GM12891 (cell line): ENCODE data around the gene ABTB2.

ENCODE experiments used
- DNase-seq: peaks from one replicate; pipeline ENCODE4 v3.0.0; 2011; ENCODE audit warnings: low spot score; ENCODE audit not compliant: insufficient read length
- FAIRE-seq: peaks from 2 replicates; lab custom pipeline; 2011; peaks lifted over from hg19 to GRCh38; lab: Jason Lieb, UNC
- PAX5 ChIP-seq: IDR thresholded peaks from 2 replicates; pipeline ENCODE4 v1.6.1; 2011; ENCODE audit warnings: low read length, moderate library complexity, mild to moderate bottlenecking; ENCODE audit not compliant: insufficient read depth, severe bottlenecking
- POLR2A ChIP-seq: IDR thresholded peaks from 2 replicates; pipeline ENCODE4 v1.6.1; 2011; ENCODE audit warnings: low read depth, low read length, control low read depth
- POLR2AphosphoS5 ChIP-seq: IDR thresholded peaks from 2 replicates; pipeline ENCODE4 v1.6.1; 2011; ENCODE audit warnings: low read depth, low read length, control low read depth
- POU2F2 ChIP-seq: IDR thresholded peaks from 2 replicates; pipeline ENCODE4 v1.6.1; 2011; ENCODE audit warnings: low read depth, mild to moderate bottlenecking, control low read depth, low read length, moderate library complexity
- SPI1 ChIP-seq: IDR thresholded peaks from 2 replicates; pipeline ENCODE4 v1.6.1; 2011; ENCODE audit warnings: low read depth, low read length, control low read depth
- TAF1 ChIP-seq: IDR thresholded peaks from 2 replicates; pipeline ENCODE4 v1.6.1; 2011; ENCODE audit warnings: low read depth, low read length, control low read depth

The ABTB2 gene

DNA sequence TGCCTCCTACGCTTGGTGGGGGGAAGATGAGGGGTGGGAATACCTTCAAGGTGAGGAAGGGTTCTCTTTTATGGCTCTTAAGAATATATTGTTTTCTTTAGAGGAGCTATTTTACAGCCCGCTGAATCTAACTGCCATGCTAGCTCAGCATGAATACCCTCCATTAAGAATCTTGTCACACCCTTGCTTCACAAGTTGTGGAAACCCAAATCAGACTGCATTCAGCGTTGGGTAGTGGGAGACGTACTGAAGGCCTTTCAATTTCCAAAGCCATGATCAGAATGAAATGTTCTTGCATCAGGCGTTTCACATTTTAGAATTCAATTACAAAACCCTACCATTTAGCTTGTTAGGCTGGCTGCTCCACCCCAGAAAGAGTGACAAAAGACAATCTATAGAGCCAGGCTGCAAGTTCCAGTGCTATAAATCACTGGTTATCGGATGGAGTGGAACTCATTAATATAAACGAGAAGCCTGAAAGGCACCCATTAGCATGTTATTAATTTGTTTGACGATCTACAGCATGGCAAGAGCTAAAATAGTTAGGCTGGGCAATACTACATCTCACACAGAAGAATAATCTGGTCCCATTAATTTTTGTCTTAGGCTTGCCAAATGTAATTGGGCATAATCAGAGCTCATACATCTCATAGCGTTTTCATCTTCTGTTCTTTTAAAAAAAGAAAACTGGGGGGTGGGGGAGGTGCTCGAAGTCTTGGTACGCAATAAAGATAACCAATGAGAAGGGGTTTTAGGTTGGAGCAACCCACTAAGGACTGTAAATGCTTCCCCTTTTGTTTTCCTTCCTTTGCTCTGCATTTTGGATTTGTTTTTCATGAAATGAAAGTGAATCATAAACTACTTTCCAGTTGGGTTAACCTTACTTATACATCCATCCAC lies 57.5 kb downstream of the ABTB2 start:
- FAIRE-seq (no peak), DNase-seq (no peak)
- TF ChIP-seq TAF1 (no peak), POLR2AphosphoS5 (no peak), POLR2A (no peak), PAX5 (no peak), POU2F2 (no peak), SPI1 (no peak)

DNA sequence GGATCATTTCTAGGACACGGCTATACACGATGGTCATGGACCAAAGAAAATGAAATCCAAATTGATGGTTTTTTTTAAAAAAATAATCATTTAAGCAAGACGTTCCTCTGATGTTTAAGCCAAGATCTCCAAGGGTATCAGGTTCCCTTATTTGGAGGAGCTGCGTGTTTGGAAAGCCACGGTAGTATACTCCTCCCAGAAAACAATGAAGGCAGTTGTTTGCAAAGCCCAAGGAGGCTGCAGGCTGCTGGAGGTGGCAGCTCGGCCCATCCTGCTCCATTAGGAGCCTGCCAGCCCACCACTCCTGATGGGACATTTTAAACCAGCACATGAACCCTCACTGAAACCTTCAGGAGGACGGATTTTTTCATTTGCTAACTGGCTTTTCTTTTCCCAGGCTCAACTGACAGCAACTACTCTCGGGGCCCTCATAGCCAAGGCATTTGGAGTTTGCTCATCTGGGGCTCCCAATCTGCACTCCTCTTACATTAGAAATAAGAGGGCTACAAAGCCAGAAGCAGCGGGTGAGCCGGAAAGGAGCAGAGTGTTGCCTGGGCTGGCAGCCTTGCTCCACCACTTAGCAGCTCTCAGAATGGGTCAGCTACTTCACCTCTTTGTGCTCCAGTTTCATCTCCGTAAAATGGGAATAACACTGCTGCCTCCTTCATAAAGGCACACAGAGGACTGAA lies 58.4 kb downstream of the ABTB2 start:
- FAIRE-seq (no peak), DNase-seq (no peak)
- TF ChIP-seq TAF1 = no peak

DNA sequence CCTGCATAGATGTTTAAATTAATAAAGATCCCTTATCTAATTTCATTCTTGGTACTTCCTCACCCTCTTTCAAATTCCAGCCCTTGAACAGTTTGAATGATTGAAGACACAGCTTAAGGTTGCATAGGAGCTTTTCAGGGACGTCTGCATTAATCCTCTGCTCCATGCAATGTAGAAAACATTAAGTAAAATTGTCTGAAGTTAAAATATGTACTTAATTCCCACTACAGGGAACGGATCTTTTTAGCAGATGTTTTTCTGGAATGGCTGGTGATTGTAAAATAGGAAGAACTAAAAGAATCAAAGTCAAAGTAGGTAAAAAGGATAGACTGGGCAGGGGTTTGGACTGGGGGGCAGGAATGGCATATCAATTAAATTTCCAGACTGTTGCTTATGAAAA lies 58.9 kb downstream of the ABTB2 start:
- no peak for DNase-seq
- FAIRE-seq = no peak
- no peak for TF ChIP-seq TAF1
- TF ChIP-seq PAX5 = no peak
- TF ChIP-seq SPI1 = no peak
- TF ChIP-seq POLR2A = no peak
- TF ChIP-seq POLR2AphosphoS5 = no peak
- TF ChIP-seq POU2F2 = no peak

DNA sequence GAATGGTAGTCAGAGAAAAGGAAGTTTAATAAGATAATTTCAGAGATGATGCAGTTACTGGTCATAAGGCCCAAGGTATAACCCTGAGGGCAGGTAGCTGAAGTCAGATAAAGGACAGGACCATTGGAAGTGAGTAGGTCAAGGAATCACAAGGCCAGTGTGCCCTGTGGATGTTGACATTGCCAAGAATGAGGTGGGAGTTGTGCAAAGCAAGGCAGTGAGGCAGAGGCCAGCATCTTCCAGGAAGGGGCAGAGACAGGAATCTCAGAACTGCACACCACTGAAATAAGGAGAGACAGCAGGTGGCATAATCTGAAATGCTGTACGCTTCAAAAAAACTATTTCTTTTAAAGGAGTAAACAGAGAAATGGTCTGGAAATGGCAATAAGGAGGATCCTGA lies 61.4 kb downstream of the ABTB2 start:
- FAIRE-seq (no peak), DNase-seq (no peak)
- TF ChIP-seq POLR2A = no peak
- TF ChIP-seq TAF1 = no peak
- no peak for TF ChIP-seq PAX5
- no peak for TF ChIP-seq POLR2AphosphoS5
- TF ChIP-seq SPI1 = no peak
- TF ChIP-seq POU2F2 = no peak

DNA sequence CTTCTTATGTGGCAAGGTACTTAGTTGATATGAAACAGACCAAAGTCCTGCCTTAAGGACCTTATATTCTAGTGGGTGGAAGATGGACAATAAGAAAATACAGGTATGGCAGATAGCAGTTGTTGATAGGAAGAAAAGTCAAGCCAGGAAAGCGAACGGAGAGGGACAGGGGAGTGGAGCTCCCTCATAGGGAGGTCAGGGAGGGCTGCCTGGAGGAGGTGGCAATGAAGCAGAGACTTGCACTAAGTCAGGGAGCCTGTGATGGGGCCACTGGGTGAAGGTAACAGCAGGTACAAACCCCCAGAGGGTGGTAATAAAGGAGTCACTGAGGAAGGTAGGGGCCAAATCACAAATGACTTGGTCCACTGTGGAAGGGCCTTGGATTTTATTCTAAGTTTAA lies 65.3 kb downstream of the ABTB2 start:
- no peak for DNase-seq
- TF ChIP-seq POLR2AphosphoS5 (no peak), POU2F2 (no peak)
- FAIRE-seq = no peak

DNA sequence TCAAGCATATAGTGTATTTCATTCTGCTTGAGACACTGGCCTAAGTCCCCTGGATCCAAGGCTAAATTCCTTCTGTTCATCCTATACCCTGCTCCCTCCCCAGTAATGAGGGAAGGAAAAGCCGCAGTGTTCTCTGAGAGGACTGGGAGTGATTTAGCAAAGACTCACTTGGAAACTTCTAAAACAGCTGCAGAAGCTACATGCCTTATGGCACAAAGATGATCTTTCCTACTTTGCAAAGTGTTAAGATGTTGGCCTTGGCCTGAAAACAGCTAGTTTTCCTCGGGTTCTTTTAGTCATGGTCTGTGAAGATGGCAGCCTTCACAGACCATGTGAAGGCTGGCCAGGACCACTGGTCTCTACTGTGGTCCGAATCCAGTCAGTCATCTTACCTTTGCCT lies 65.7 kb downstream of the ABTB2 start:
- TF ChIP-seq PAX5 (no peak), POU2F2 (no peak), POLR2AphosphoS5 (no peak), POLR2A (no peak), SPI1 (no peak), TAF1 (no peak)
- no peak for DNase-seq
- FAIRE-seq = no peak

DNA sequence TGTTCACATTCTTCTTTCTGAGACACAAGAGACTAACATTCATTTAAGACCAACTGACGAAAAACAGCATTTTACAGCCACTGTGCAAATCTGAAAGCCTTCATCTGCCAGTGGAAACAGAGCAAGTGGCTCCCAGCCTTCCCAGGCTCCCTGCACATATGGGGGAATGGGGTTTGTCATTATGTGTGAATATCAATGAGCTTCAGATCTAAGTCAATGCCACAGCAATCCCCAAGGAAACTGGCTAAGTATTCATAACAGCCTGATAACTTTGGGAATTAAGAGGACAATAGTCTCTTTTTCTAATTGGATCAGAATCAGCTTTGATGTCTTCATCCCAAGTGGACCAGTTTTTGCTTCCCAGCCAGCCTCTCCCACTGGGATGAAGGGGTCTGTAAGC lies 66.9 kb downstream of the ABTB2 start:
- FAIRE-seq = no peak
- DNase-seq = no peak
- no peak for TF ChIP-seq POLR2A

DNA sequence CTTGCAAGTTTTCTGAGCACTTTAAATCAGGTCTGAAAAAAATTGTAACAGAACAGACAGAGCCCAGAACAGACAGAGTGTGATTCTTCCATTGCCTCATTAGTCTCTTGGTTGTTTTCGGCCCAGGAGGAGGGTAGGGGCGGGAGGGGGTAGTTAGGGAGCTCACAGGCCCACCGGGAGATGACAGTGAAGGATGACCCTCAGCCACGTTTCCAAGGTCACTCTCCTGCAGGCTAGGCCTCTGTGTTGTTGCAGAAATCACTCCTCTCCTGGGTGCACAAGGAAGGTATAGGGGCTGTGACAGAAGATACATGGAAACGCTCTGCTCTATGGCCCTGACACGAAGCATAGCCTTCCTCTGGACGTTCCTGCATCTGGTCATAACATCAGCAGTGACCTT lies 69.3 kb downstream of the ABTB2 start:
- no peak for DNase-seq
- no peak for FAIRE-seq
- TF ChIP-seq POLR2AphosphoS5 = no peak
- TF ChIP-seq POU2F2 = no peak
- no peak for TF ChIP-seq POLR2A
- no peak for TF ChIP-seq PAX5
- no peak for TF ChIP-seq SPI1
- no peak for TF ChIP-seq TAF1

DNA sequence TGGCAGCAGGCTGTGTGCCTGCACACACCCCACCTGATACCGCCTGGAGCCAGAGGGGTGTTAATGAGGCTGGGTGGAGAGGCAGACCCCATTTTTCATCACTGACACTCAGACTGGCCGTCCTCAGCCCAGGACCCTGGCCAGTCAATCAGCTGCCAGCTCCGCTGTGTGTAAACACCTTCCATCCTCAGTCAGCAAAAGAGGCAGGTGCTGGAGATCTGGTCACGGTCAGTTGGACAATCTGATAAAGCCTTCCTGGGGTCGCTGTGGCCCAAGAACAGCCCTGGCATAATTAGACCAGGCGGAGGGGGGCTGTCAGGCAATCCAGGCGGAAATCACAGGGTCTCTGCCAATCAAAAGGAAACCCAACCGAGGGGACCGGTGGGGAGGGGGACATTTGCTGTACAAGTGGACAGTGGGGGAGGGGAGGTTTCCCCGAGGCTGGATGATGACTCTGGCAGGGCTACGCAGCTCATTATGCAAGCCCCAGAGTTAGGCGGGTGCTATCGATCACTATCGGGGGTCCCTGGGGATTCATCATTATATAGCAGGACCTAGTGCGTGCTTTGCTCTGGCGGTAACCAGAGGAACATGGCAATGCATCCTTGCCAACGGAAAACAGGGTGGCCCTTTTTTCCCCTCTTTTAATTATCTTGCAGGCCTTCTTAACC lies 72.9 kb downstream of the ABTB2 start:
- DNase-seq (no peak), FAIRE-seq (no peak)
- TF ChIP-seq TAF1 (no peak), SPI1 (no peak), POLR2AphosphoS5 (no peak), POLR2A (no peak), PAX5 (no peak), POU2F2 (no peak)

DNA sequence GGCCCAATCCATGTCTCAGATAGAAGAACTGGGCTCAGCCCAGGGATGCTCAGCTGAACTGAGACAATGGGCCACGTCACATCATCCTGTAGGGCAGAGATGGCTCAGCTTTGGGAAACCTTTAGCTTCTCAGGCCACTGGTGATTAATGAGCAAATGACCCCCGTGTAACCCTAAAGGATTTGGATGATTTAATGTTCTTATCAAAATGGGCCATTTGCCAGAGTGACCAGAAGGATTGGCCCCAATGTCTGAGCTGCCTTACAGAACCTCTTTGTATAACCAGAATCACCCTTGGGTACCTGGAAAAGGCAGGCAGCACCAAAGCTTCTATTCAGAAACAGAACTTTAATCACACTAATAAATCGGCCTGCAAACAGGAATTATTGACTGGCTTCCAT lies 73.7 kb downstream of the ABTB2 start:
- no peak for TF ChIP-seq POU2F2
- no peak for TF ChIP-seq SPI1
- TF ChIP-seq TAF1 = no peak
- TF ChIP-seq POLR2AphosphoS5 = no peak
- TF ChIP-seq POLR2A = no peak
- TF ChIP-seq PAX5 = no peak
- FAIRE-seq (no peak), DNase-seq (no peak)
